Measurements from ENCODE around the gene USP17L11.
"Not testable (repeated sequence)": the region's sequence is repeated elsewhere in the genome, so short reads cannot be mapped to it uniquely, and the experiment has no call there.

The USP17L11 gene

GRCh38 chr4:9215105-9215504 lies at the start of gene USP17L11:
USP17L11 (plus strand) TSS chr4:9215405; CDS start chr4:9215405, 0 bp downstream.
- not testable (repeated sequence) for H3K4me3 Mint-ChIP-seq; H3K9me3 Mint-ChIP-seq; H3K4me1 Mint-ChIP-seq (ENCODE audit: low read depth); H3K27ac Mint-ChIP-seq; H3K27me3 Mint-ChIP-seq (ENCODE audit: low read depth); H3K36me3 Mint-ChIP-seq (ENCODE audit: low read depth)

DNA sequence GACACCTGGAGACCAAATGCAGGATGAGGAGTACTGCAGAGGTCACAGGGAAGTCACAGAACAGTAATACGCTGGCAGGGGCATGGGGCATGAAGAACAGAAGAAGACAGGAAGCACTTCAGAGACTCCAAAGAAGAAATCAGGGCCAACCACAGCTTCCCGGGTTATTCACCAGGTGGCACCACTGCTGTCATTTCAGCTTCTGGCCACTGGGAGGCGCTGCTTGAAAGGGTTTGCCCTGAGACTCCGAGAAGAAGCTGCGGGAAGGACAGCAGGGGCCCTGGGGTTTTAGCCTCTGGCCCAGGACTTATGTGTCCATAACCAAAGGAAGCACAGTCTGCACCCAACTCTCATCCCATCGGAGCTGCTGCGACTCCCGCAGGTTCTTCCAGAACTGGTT lies 49.2 kb upstream of the USP17L11 start:
- H3K36me3 Mint-ChIP-seq (ENCODE audit: low read depth); H3K9me3 Mint-ChIP-seq; H3K27me3 Mint-ChIP-seq (ENCODE audit: low read depth); H3K4me3 Mint-ChIP-seq; H3K4me1 Mint-ChIP-seq (ENCODE audit: low read depth); H3K27ac Mint-ChIP-seq: not testable (repeated sequence)

GRCh38 chr4:9169791-9170459 lies 45.3 kb upstream of the USP17L11 start, which contains the start of gene FAM90A26:
FAM90A26 (plus strand) TSS chr4:9170409; CDS start chr4:9173173, 2,764 bp downstream.
- H3K4me1 Mint-ChIP-seq (ENCODE audit: low read depth); H3K36me3 Mint-ChIP-seq (ENCODE audit: low read depth); H3K9me3 Mint-ChIP-seq; H3K4me3 Mint-ChIP-seq; H3K27ac Mint-ChIP-seq; H3K27me3 Mint-ChIP-seq (ENCODE audit: low read depth): not testable (repeated sequence)

DNA sequence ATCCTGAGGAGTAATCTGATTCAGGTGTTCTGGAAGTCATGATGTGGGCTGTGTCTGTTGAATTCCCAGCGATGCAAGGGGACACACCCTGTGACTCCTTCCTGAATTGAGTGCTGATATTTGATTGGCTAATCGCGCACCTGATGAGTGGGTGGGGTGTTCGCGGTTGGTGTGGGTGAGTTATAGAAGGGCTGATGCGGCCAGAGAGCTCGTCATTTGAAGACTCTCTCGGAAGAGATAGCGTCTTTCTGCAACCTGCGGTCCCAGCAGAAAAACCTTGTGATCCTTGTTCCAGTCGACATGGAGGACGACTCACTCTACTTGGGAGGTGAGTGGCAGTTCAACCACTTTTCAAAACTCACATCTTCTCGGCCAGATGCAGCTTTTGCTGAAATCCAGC lies 4.8 kb upstream of the USP17L11 start, which contains the start of gene USP17L10:
TSS of gene USP17L10 (plus strand) at position 301 of the 400 bp plus-strand sequence. CDS start at position 301, 0 bp downstream.
- H3K27ac Mint-ChIP-seq; H3K27me3 Mint-ChIP-seq (ENCODE audit: low read depth); H3K9me3 Mint-ChIP-seq; H3K36me3 Mint-ChIP-seq (ENCODE audit: low read depth); H3K4me1 Mint-ChIP-seq (ENCODE audit: low read depth); H3K4me3 Mint-ChIP-seq: not testable (repeated sequence)

DNA sequence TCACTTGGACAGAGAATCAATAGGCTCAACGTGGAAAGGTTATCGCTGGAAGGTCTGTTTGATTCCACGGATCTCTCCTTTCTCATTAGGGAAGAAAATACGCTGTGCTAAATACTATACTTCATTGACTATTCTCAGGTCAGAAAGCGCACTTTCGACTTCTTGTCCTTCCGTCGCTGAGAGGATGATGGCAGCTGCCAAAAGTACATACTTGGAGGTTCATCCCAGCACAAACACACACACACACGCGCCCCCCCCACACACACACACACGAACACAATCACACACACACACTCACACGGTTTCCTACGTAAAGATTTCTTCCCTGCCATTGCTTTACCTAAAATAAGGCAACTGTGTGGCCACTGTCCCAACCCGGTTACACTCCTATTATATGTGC lies 504 bp upstream of the USP17L11 start:
- H3K4me3 Mint-ChIP-seq; H3K36me3 Mint-ChIP-seq (ENCODE audit: low read depth); H3K9me3 Mint-ChIP-seq; H3K27me3 Mint-ChIP-seq (ENCODE audit: low read depth); H3K4me1 Mint-ChIP-seq (ENCODE audit: low read depth); H3K27ac Mint-ChIP-seq: not testable (repeated sequence)

- H3K36me3 Mint-ChIP-seq (ENCODE audit: low read depth); H3K27ac Mint-ChIP-seq; H3K9me3 Mint-ChIP-seq; H3K27me3 Mint-ChIP-seq (ENCODE audit: low read depth); H3K4me3 Mint-ChIP-seq; H3K4me1 Mint-ChIP-seq (ENCODE audit: low read depth): not testable (repeated sequence)
Measured at GRCh38 chr4:9219852-9220251, 4.6 kb downstream of the USP17L11 start, which contains the start of gene USP17L12. USP17L12 (plus strand) TSS chr4:9220152; CDS start chr4:9220152, 0 bp downstream.

DNA sequence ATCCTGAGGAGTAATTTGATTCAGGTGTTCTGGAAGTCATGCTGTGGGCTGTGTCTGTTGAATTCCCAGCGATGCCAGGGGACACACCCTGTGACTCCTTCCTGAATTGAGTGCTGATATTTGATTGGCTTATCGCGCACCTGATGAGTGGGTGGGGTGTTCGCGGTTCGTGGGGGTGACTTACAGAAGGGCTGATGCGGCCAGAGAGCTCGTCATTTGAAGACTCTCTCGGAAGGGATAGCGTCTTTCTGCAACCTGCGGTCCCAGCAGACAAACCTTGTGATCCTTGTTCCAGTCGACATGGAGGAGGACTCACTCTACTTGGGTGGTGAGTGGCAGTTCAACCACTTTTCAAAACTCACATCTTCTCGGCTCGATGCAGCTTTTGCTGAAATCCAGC lies 9.4 kb downstream of the USP17L11 start, which contains the start of gene USP17L13:
TSS of gene USP17L13 (plus strand) at position 301 of the 400 bp plus-strand sequence. CDS start at position 301, 0 bp downstream.
- H3K27ac Mint-ChIP-seq; H3K4me1 Mint-ChIP-seq (ENCODE audit: low read depth); H3K9me3 Mint-ChIP-seq; H3K27me3 Mint-ChIP-seq (ENCODE audit: low read depth); H3K36me3 Mint-ChIP-seq (ENCODE audit: low read depth); H3K4me3 Mint-ChIP-seq: not testable (repeated sequence)

GRCh38 chr4:9230249-9230648 lies 15.0 kb downstream of the USP17L11 start:
- not testable (repeated sequence) for H3K9me3 Mint-ChIP-seq; H3K4me1 Mint-ChIP-seq (ENCODE audit: low read depth); H3K36me3 Mint-ChIP-seq (ENCODE audit: low read depth); H3K27me3 Mint-ChIP-seq (ENCODE audit: low read depth); H3K4me3 Mint-ChIP-seq; H3K27ac Mint-ChIP-seq

- H3K27me3 Mint-ChIP-seq (ENCODE audit: low read depth); H3K27ac Mint-ChIP-seq; H3K36me3 Mint-ChIP-seq (ENCODE audit: low read depth); H3K4me3 Mint-ChIP-seq; H3K4me1 Mint-ChIP-seq (ENCODE audit: low read depth); H3K9me3 Mint-ChIP-seq: not testable (repeated sequence)
Measured at GRCh38 chr4:9234085-9234484, 18.9 kb downstream of the USP17L11 start, which contains the start of gene USP17L15. USP17L15 (plus strand) TSS chr4:9234385; CDS start chr4:9234385, 0 bp downstream.

DNA sequence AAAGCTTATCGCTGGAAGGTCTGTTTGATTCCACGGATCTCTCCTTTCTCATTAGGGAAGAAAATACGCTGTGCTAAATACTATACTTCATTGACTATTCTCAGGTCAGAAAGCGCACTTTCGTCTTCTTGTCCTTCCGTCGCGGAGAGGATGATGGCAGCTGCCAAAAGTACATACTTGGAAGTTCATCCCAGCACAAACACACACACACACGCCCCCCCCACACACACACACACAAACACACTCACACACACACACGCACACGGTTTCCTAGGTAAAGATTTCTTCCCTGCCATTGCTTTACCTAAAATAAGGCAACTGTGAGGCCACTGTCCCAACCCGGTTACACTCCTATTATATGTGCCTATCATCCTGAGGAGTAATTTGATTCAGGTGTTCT lies 23.3 kb downstream of the USP17L11 start:
- H3K9me3 Mint-ChIP-seq; H3K4me3 Mint-ChIP-seq; H3K27me3 Mint-ChIP-seq (ENCODE audit: low read depth); H3K4me1 Mint-ChIP-seq (ENCODE audit: low read depth); H3K27ac Mint-ChIP-seq; H3K36me3 Mint-ChIP-seq (ENCODE audit: low read depth): not testable (repeated sequence)

GRCh38 chr4:9243579-9243978 lies 28.4 kb downstream of the USP17L11 start, which contains the start of gene USP17L17:
USP17L17 (plus strand) TSS chr4:9243879; CDS start chr4:9243879, 0 bp downstream.
- not testable (repeated sequence) for H3K27me3 Mint-ChIP-seq (ENCODE audit: low read depth); H3K4me1 Mint-ChIP-seq (ENCODE audit: low read depth); H3K27ac Mint-ChIP-seq; H3K9me3 Mint-ChIP-seq; H3K4me3 Mint-ChIP-seq; H3K36me3 Mint-ChIP-seq (ENCODE audit: low read depth)

DNA sequence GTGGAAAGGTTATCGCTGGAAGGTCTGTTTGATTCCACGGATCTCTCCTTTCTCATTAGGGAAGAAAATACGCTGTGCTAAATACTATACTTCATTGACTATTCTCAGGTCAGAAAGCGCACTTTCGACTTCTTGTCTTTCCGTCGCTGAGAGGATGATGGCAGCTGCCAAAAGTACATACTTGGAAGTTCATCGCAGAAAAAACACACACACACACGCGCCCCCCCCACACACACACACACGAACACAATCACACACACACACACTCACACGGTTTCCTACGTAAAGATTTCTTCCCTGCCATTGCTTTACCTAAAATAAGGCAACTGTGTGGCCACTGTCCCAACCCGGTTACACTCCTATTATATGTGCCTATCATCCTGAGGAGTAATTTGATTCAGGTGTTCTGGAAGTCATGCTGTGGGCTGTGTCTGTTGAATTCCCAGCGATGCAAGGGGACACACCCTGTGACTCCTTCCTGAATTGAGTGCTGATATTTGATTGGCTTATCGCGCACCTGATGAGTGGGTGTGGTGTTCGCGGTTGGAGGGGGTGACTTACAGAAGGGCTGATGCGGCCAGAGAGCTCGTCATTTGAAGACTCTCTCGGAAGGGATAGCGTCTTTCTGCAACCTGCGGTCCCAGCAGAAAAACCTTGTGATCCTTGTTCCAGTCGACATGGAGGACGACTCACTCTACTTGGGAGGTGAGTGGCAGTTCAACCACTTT lies 32.9 kb downstream of the USP17L11 start, which contains the start of gene USP17L18:
TSS of gene USP17L18 (plus strand) at position 678 of the 728 bp plus-strand sequence. CDS start at position 678, 0 bp downstream.
- not testable (repeated sequence) for H3K27me3 Mint-ChIP-seq (ENCODE audit: low read depth); H3K4me3 Mint-ChIP-seq; H3K4me1 Mint-ChIP-seq (ENCODE audit: low read depth); H3K36me3 Mint-ChIP-seq (ENCODE audit: low read depth); H3K27ac Mint-ChIP-seq; H3K9me3 Mint-ChIP-seq

GRCh38 chr4:9253078-9253477 lies 37.9 kb downstream of the USP17L11 start, which contains the start of gene USP17L19:
USP17L19 (plus strand) TSS chr4:9253378; CDS start chr4:9253378, 0 bp downstream.
- H3K4me1 Mint-ChIP-seq (ENCODE audit: low read depth); H3K27ac Mint-ChIP-seq; H3K4me3 Mint-ChIP-seq; H3K9me3 Mint-ChIP-seq; H3K27me3 Mint-ChIP-seq (ENCODE audit: low read depth); H3K36me3 Mint-ChIP-seq (ENCODE audit: low read depth): not testable (repeated sequence)

DNA sequence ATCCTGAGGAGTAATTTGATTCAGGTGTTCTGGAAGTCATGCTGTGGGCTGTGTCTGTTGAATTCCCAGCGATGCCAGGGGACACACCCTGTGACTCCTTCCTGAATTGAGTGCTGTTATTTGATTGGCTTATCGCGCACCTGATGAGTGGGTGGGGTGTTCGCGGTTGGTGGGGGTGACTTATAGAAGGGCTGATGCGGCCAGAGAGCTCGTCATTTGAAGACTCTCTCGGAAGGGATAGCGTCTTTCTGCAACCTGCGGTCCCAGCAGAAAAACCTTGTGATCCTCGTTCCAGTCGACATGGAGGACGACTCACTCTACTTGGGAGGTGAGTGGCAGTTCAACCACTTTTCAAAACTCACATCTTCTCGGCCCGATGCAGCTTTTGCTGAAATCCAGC lies 42.6 kb downstream of the USP17L11 start, which contains the start of gene USP17L20:
TSS of gene USP17L20 (plus strand) at position 301 of the 400 bp plus-strand sequence. CDS start at position 301, 0 bp downstream.
- not testable (repeated sequence) for H3K27me3 Mint-ChIP-seq (ENCODE audit: low read depth); H3K4me1 Mint-ChIP-seq (ENCODE audit: low read depth); H3K36me3 Mint-ChIP-seq (ENCODE audit: low read depth); H3K4me3 Mint-ChIP-seq; H3K27ac Mint-ChIP-seq; H3K9me3 Mint-ChIP-seq

DNA sequence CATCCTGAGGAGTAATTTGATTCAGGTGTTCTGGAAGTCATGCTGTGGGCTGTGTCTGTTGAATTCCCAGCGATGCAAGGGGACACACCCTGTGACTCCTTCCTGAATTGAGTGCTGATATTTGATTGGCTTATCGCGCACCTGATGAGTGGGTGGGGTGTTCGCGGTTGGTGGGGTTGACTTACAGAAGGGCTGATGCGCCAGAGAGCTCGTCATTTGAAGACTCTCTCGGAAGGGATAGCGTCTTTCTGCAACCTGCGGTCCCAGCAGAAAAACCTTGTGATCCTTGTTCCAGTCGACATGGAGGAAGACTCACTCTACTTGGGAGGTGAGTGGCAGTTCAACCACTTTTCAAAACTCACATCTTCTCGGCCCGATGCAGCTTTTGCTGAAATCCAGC lies 47.4 kb downstream of the USP17L11 start, which contains the start of gene USP17L21:
TSS of gene USP17L21 (plus strand) at position 301 of the 400 bp plus-strand sequence. CDS start at position 301, 0 bp downstream.
- not testable (repeated sequence) for H3K9me3 Mint-ChIP-seq; H3K27me3 Mint-ChIP-seq (ENCODE audit: low read depth)

More for the DNA sequence above, 47.4 kb downstream of the USP17L11 start, which contains the start of gene USP17L21:
- H3K4me1 Mint-ChIP-seq (ENCODE audit: low read depth); H3K4me3 Mint-ChIP-seq; H3K27ac Mint-ChIP-seq; H3K36me3 Mint-ChIP-seq (ENCODE audit: low read depth): not testable (repeated sequence)
